Adrenal gland (tissue), 12 donors: ENCODE data around the gene PKNOX2. TPM values are rescaled to one million over a fixed set of nuclear protein-coding genes. Genes with fewer than 3 reads are reported as not detected.

Experiments used
- DNase-seq, 7 donors: peaks; one replicate each; pipeline ENCODE4 v3.0.0-alpha.2; 2019 to 2020
- H3K27ac ChIP-seq, 5 donors: fragments of 200-600 bp; sonication (generic) in 4 of 5; 1 replicate in 3 of 5; 2 replicates in 2 of 5; pipeline versions ENCODE4 v1.5.1 to v1.8.0; 2016 to 2020; ENCODE audit warnings: mild to moderate bottlenecking in 1 of 5
- H3K27me3 ChIP-seq: fragments of 200-600 bp; 2 replicates; pipeline ENCODE4 v1.8.0; 2021
- H3K36me3 ChIP-seq, 2 donors: fragments of 200-600 bp; replicated peaks in 1 of 2; 1 replicate in 1 of 2; 2 replicates in 1 of 2; pipeline versions ENCODE4 v1.5.1 to v1.8.0; 2018 to 2022
- H3K4me1 ChIP-seq, 2 donors: fragments of 200-600 bp; replicated peaks in 1 of 2; 1 replicate in 1 of 2; 2 replicates in 1 of 2; pipeline versions ENCODE4 v1.5.1 to v1.8.0; 2018 to 2021
- H3K4me3 ChIP-seq, 4 donors: fragments of 200-600 bp; sonication (generic) in 3 of 4; one replicate each; pipeline ENCODE4 v1.5.1; 2016 to 2018
- H3K9me3 ChIP-seq, 3 donors: fragments of 200-600 bp; sonication (generic) in 1 of 3; replicated peaks in 1 of 3; 1 replicate in 2 of 3; 2 replicates in 1 of 3; pipeline versions ENCODE4 v1.5.1 to v1.8.0; 2016 to 2021
- CTCF ChIP-seq, 6 experiments: fragments of 450-650 bp in 4 of 6; fragments of 200-600 bp in 2 of 6; sonication (generic) in 1 of 6; IDR thresholded peaks; 1 replicate in 5 of 6; 2 replicates in 1 of 6; pipeline versions ENCODE4 v1.5.1 to v1.8.0; 2016 to 2021; ENCODE audit warnings: antibody characterized with exemption in 6 of 6, mild to moderate bottlenecking in 2 of 6, moderate library complexity in 1 of 6
- POLR2A ChIP-seq, 2 donors: fragments of 450-650 bp; IDR thresholded peaks; one replicate each; pipeline ENCODE4 v1.6.1; 2017; ENCODE audit warnings: antibody characterized with exemption in 2 of 2, mild to moderate bottlenecking in 2 of 2, moderate library complexity in 1 of 2
- WGBS, 4 donors: extraction: QIAGEN DNeasy Blood & Tissue Kit in 2 of 4; methylation state at CpG; one replicate each; pipeline versions ENCODE4 v1.1.5 to v1.1.7; 2013 to 2017; 5-methylcytosine and 5-hydroxymethylcytosine counted together
- intact Hi-C, 2 donors: fragments of 100-400 bp; cut with DNase I; formaldehyde crosslinking; loops; one replicate each; pipeline versions ENCODE4 v1.14.1 to v1.15.0; 2022 to 2023
- polyA plus RNA-seq, 3 donors: library from polyadenylated mRNA; stranded (reverse); fragments of 200-250 nt in 2 of 3; fragments of 350-450 nt in 1 of 3; fragmentation: Illumina TruSeq in 1 of 3; extraction: RNeasy Lipid Tissue Mini Kit (QIAGEN cat#74804) in 1 of 3; gene quantifications; one replicate each; pipeline ENCODE4 v1.2.3, GENCODE V29; 2013 to 2014
- total RNA-seq, 9 donors: library from RNA; depleted of rRNA in 4 of 9; stranded (reverse); fragments of >200 nt in 4 of 9; fragments of 120-200 nt in 1 of 9; fragmentation: NEBNext Ultra II Directional in 1 of 9; extraction: Animal tissue kit (Norgen Biotek cat#: 25700) in 1 of 9; gene quantifications; one replicate each; pipeline versions ENCODE4 v1.1.0 to v1.2.4, GENCODE V29; 2013 to 2023
- donor health status: healthy with polysubstance abuse.
- donor health status: Bipolar disorder and iron deficiency.
- donor health status: DM: yes; HTN: yes; CAD: no.
- donor health status: DM: no; HTN: no; CAD: no.
- donor health status: DM: no; HTN: no; CAD: no.
- donor health status: DM: yes; HTN: yes; CAD: no.

The PKNOX2 gene
- total and polyA plus RNA-seq, 12 donors = 1.2 to 34.7 (median 3.1) TPM

- no peaks in the 10 kb centered on the region for H3K36me3 ChIP-seq
- no peak overlapping the region for H3K4me3 ChIP-seq
- TF ChIP-seq CTCF (IDR thresholded peaks at IDR 0.05) (no peak), POLR2A (IDR thresholded peaks at IDR 0.05) (no peak)
- intact Hi-C loops = no loop called here
- WGBS, 4 donors = 76 to 89% (median 80%) methylated on average over 8 to 9 of the region's 9 CpGs
- DNase-seq = no peak
- H3K9me3 ChIP-seq = no peaks in the 10 kb centered on the region
- H3K27me3 ChIP-seq = no peaks in the 10 kb centered on the region
- H3K4me1 ChIP-seq = peaks cover 0 to 11% of the 10 kb centered on the region in 2 donors
- H3K27ac ChIP-seq = no peak overlapping the region
These were observed 140.3 kb downstream of the PKNOX2 start for GRCh38 chr11:125304876-125305275.

- H3K27me3 ChIP-seq = no peaks in the 10 kb centered on the region
- no peak overlapping the region for H3K27ac ChIP-seq
- no peak for DNase-seq
- peaks cover 0 to 11% of the 10 kb centered on the region in 2 donors for H3K4me1 ChIP-seq
- no peaks in the 10 kb centered on the region for H3K36me3 ChIP-seq
- intact Hi-C loops = no loop called here
- H3K4me3 ChIP-seq = no peak overlapping the region
- TF ChIP-seq POLR2A (IDR thresholded peaks at IDR 0.05) (no peak), CTCF (IDR thresholded peaks at IDR 0.05) (no peak)
- H3K9me3 ChIP-seq = no peaks in the 10 kb centered on the region
- WGBS, 4 donors = 85 to 92% (median 88%) methylated on average over 5 to 7 of the region's 7 CpGs
These were observed 140.8 kb downstream of the PKNOX2 start for GRCh38 chr11:125305345-125305744.

GRCh38 chr11:125306476-125306875 is 141.9 kb downstream of the PKNOX2 start:
- intact Hi-C loops = no loop called here
- no peak for DNase-seq
- no peaks in the 10 kb centered on the region for H3K9me3 ChIP-seq
- 68 to 85% (median 81%) methylated on average over 7 of the region's 7 CpGs for WGBS, 4 donors
- H3K4me1 ChIP-seq = peaks cover 0 to 1% of the 10 kb centered on the region in 2 donors
- TF ChIP-seq CTCF (IDR thresholded peaks at IDR 0.05) (no peak), POLR2A (IDR thresholded peaks at IDR 0.05) (no peak)
- no peak overlapping the region for H3K27ac ChIP-seq
- H3K27me3 ChIP-seq = no peaks in the 10 kb centered on the region
- H3K4me3 ChIP-seq = no peak overlapping the region
- H3K36me3 ChIP-seq = no peaks in the 10 kb centered on the region

GRCh38 chr11:125308246-125308645 is 143.7 kb downstream of the PKNOX2 start:
- H3K4me1 ChIP-seq = no peaks in the 10 kb centered on the region
- no peak overlapping the region for H3K4me3 ChIP-seq
- WGBS, 4 donors = 64 to 86% (median 68%) methylated on average over 2 to 5 of the region's 5 CpGs
- H3K9me3 ChIP-seq = no peaks in the 10 kb centered on the region
- H3K27ac ChIP-seq = no peak overlapping the region
- intact Hi-C loops = no loop called here
- DNase-seq = no peak
- no peaks in the 10 kb centered on the region for H3K36me3 ChIP-seq
- no peaks in the 10 kb centered on the region for H3K27me3 ChIP-seq
- TF ChIP-seq CTCF (IDR thresholded peaks at IDR 0.05) (no peak), POLR2A (IDR thresholded peaks at IDR 0.05) (no peak)
